Fibroblast of villous mesenchyme (primary cell): ENCODE measurements around the gene BPIFB4. TPM values are rescaled to one million over a fixed set of nuclear protein-coding genes. Genes with fewer than 3 reads are reported as not detected.

Experiments used
- DNase-seq: peaks from one replicate; pipeline ENCODE4 v3.0.0-alpha.2; 2010; ENCODE audit warnings: low read depth
- H3K4me3 ChIP-seq: 2 replicates; pipeline ENCODE4 v1.5.1; 2011; ENCODE audit warnings: low read depth, mild to moderate bottlenecking, low read length
- CTCF ChIP-seq: IDR thresholded peaks from 2 replicates; pipeline ENCODE4 v1.5.1; 2012; ENCODE audit warnings: low read depth, mild to moderate bottlenecking, low read length; ENCODE audit not compliant: insufficient read depth
- total RNA-seq: library from RNA; depleted of rRNA; stranded (reverse); fragments of >200 nt; gene quantifications from 2 replicates; pipeline ENCODE4 v1.2.3, GENCODE V29; 2012

Gene BPIFB4
- total RNA-seq, 1 donor = not detected

- TF ChIP-seq CTCF = no peak
- H3K4me3 ChIP-seq = no peak overlapping the region
- DNase-seq = no peak
Observed at GRCh38 chr20:33133373-33133941, 54.0 kb downstream of the BPIFB4 start.

GRCh38 chr20:33137195-33137594 lies 57.8 kb downstream of the BPIFB4 start:
- no peak overlapping the region for H3K4me3 ChIP-seq
- no peak for DNase-seq
- no peak for TF ChIP-seq CTCF

- no peak for DNase-seq
- TF ChIP-seq CTCF = no peak
- H3K4me3 ChIP-seq = no peak overlapping the region
Observed at GRCh38 chr20:33139467-33139866, 60.0 kb downstream of the BPIFB4 start.

- TF ChIP-seq CTCF = no peak
- no peak for DNase-seq
- no peak overlapping the region for H3K4me3 ChIP-seq
Observed at GRCh38 chr20:33145521-33145920, 66.1 kb downstream of the BPIFB4 start.

- H3K4me3 ChIP-seq = no peak overlapping the region
- no peak for TF ChIP-seq CTCF
- DNase-seq = no peak
Observed at GRCh38 chr20:33147299-33147698, 67.9 kb downstream of the BPIFB4 start.

- no peak for TF ChIP-seq CTCF
- DNase-seq = no peak
- H3K4me3 ChIP-seq = no peak overlapping the region
Observed at GRCh38 chr20:33148040-33148439, 68.6 kb downstream of the BPIFB4 start.

- TF ChIP-seq CTCF = no peak
- DNase-seq = no peak
- H3K4me3 ChIP-seq = no peak overlapping the region
Observed at GRCh38 chr20:33154252-33154651, 74.8 kb downstream of the BPIFB4 start.
